ENCODE measurements around the gene SAMM50. TPM values are rescaled to one million over a fixed set of nuclear protein-coding genes. Genes with fewer than 3 reads are reported as not detected.

SAMM50 gene
- total RNA-seq, 1 donor from 2014 or later: 57.9 TPM

DNA sequence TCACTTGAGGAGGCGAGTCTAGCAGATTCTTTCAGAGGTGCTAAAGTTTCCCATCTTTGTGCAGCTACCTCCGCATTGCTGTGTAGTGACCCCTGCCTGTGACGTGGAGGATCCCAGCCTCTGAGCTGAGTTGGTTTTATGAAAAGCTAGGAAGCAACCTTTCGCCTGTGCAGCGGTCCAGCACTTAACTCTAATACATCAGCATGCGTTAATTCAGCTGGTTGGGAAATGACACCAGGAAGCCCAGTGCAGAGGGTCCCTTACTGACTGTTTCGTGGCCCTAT lies 8.9 kb upstream of the SAMM50 start:
- DNase-seq: peak; percentile 30

DNA sequence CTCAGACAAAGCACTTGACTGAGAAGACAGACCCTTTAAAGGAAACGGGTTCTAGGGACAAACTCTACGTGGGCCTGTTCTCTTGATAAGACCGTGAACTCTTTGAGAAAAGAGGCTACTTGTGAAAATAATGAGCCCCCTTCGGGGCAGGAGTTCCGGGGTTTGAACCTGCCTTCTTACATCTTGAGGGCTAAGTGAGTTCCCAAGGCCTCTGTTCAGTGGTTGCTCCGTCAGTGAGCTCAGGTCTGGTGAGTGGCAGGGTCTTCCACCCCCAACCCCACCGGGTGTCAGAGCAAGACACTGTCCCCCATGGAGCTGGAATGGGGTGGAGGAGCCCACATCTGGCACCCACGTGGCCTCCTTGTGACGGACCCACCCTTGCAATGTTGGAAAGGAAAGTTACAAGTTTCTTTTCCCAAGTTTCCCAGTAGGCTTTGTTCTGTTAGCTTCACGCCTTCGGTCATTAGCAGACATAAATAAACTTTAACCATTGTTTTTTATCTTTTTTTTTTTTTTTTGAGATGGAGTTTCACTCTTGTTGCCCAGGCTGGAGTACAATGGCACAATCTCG lies 6.3 kb upstream of the SAMM50 start:
- no peak for DNase-seq

DNA sequence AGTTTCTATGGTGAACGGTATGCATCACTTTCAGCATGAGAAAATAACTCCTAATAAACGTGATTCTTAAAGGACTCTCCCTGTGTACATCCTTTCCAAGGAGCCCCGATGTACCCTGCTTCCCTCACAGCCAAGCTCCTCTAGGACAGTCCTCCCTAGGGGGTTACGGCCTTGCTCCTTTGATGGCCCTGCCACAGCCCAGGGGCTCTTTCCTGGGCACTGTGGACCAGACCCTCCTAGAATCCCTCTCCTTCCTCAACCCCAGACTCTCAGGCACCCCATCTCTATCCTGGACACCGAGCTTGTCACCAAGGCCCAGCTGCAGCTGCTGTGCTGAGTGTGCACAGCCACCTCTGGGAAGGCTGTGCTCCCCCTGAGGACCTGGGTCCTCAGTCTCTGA lies 3.9 kb upstream of the SAMM50 start:
- DNase-seq: no peak

- DNase-seq: no peak
These were observed 3.3 kb upstream of the SAMM50 start for GRCh38 chr22:43951966-43952365.

DNA sequence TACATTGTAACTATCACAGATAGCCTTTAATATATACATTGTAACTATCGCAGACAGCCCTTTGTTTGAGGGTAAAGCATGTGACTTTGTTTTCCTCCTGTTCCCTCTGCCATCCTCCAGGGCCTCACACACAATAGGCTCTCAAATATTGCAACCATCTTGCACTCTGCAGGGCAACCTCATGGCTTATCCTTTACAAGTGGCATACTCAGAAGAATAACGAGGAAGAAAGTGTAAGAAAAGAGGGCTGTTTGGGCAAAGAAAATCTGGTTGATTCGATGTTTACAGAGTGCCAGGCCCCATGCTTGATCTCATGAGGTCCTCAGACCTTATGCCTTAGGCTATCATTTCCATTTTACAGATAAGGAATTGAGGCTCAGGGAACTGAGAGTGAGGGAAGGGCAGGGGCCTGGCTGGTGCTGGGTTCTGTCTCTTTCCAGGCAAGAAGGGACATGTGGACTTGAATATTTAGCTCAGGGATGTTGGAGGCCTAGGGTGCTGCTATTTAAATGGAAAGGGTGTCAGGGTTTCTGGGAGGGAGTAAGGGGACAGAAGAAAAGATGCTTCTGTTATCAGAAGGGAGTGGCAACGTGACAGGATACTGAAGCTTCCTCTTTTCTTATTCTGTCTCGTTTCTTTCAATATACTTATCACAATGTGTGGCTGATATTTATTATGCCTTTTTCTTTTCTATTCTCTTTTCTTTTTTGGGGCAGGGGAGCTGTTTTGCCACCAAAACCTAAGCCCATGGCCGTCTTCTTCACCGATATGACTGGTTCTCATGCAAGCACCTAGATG lies 1.1 kb upstream of the SAMM50 start:
- no peak for DNase-seq

GRCh38 chr22:43955883-43956782 lies 891 bp downstream of the SAMM50 start:
- DNase-seq: peak; percentile 5

- DNase-seq: peak; percentile 76
These were observed 1.7 kb downstream of the SAMM50 start for GRCh38 chr22:43956805-43957463.

- peak; percentile 22 for DNase-seq
These were observed 2.6 kb downstream of the SAMM50 start for GRCh38 chr22:43957871-43958270.

GRCh38 chr22:43964314-43964857 lies 9.1 kb downstream of the SAMM50 start:
- no peak for DNase-seq

GRCh38 chr22:43967069-43967468 lies 11.8 kb downstream of the SAMM50 start:
- no peak for DNase-seq

DNA sequence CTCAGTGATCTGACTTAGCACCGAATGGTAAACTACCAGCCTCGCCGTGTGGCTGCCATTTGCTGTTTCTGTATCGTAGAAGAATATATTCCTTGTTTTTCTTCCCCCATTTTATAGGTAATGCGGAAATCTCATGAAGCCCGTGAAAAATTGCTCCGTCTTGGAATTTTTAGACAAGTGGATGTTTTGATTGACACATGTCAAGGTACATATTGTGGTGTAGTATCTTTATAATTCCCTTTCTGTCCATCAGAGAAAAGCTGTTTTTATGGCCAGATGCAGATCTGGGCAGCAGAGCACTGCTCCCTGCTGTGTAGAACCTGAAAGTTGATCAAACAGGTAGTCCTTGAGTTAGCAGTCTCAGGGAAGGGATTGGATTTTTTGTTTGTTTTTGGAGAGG lies 13.4 kb downstream of the SAMM50 start:
- DNase-seq: no peak

DNA sequence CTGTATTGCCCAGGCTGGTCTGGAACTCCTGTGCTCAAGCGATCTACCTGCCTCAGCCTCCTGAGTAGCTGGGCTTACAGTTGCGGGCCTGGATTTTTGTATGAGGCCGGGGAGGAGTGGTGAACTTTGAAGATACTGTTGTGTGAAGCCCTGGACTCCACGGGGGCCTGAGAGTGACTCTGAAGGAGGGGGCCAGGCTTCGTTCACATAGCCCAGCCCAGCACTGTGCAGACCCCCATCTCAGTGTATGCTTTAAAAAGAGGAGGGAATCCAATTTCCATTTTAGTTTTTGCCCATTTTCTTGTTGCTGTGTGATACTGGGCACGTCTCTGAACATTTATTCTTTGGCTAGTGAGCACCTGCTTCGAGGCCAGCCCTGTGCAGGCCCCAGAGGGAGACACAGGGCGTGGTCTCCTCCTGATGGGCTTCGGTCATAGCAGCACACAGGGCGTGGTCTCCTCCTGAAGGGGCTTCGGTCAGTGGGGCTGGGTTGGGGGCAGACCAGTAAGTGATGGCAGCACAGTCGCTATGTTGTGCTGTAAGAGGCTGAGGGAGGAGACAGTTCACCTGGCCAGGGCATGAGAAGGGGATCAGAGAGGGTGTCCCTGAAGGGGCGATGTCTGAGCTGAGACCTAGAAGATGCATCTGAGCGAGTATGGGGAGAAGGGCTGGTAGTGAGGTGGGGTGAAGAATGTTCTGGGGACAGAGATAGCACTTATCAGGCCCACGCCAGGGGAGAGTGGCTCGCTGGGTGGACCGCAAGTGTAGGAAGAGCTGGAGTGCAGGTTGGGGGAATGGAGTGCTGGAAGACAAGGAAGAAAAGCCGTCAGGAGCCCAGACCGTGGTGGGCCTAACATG lies 14.0 kb downstream of the SAMM50 start:
- no peak for DNase-seq

DNA sequence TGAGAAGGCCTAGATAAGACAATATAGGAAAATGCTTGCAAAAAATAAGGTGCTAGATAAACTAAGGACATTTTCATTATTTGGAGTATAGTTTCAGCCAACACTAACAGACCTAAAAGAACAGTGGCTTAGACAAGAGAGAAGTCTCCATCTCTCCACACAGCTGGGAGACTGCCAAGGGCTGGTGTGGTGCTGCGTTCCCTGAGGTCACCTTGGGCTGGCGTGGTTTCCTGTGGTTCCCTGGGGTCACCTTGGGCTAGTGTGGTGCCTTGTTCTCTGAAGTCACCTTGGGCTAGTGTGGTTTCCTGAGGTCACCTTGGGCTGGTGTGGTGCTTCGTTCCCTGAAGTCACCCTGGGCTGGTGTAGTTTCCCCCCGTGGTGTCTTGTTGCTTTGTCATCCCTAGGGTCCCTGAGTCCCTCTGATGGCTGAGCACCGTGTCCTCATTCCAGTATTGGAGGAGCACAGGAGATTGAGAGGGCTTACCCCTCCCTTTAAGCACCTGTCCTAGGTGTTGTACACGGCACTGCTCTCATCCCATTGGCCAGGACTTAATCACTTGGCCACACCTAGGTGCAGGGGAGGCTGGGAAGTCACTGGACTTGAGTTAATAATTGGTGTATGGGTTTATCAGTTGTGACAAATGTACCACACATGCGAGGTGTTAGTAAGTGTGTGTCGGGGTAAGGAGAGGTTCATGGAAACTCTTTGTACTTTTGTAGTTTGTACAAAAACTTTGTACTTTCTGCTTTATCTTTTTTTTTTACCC lies 14.9 kb downstream of the SAMM50 start:
- DNase-seq: no peak

GRCh38 chr22:43971112-43971511 lies 15.9 kb downstream of the SAMM50 start:
- DNase-seq: no peak

DNA sequence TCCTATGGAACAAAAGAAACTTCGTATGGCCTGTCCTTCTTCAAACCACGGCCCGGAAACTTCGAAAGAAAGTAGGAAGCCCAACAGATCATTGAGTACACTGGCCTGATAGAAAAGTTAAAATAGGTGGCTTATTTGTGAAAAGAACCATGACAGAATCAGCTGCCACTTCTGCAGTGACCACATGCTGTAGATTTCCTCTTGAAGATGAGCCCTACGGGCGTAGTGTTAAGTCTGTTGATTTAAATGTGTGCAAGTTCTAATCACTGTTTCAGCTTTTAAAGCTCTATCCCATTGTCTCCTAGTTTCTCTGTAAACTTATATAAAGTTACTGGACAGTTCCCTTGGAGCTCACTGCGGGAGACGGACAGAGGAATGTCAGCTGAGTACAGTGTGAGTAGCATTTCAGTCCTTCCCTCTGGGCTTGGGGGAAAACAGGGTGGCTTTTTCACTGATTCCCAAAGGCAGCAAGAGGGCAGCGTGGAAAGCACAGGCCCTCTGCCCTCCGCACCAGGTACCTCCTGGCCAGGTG lies 17.8 kb downstream of the SAMM50 start:
- DNase-seq: no peak

- no peak for DNase-seq
These were observed 18.8 kb downstream of the SAMM50 start for GRCh38 chr22:43974028-43974545.

DNA sequence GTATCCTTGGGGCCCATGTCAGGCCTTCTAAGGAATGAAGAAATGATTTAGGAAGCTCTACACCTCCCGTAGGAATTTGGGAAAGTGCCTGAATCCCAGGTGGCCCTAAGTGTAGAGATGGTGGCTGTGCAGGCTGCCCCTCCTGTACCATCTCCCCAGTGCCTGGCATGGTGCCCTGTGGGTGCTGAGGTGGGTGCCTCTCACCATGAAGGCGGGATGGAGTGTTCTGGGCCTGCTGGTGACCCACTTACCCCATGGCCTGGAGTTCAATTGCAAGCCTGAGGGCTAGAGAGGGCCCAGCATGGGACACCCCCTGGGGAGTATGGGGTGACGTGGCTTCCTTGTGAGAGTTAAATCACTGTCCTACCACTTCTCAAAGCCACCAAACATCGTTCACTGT lies 19.8 kb downstream of the SAMM50 start:
- DNase-seq: no peak

DNA sequence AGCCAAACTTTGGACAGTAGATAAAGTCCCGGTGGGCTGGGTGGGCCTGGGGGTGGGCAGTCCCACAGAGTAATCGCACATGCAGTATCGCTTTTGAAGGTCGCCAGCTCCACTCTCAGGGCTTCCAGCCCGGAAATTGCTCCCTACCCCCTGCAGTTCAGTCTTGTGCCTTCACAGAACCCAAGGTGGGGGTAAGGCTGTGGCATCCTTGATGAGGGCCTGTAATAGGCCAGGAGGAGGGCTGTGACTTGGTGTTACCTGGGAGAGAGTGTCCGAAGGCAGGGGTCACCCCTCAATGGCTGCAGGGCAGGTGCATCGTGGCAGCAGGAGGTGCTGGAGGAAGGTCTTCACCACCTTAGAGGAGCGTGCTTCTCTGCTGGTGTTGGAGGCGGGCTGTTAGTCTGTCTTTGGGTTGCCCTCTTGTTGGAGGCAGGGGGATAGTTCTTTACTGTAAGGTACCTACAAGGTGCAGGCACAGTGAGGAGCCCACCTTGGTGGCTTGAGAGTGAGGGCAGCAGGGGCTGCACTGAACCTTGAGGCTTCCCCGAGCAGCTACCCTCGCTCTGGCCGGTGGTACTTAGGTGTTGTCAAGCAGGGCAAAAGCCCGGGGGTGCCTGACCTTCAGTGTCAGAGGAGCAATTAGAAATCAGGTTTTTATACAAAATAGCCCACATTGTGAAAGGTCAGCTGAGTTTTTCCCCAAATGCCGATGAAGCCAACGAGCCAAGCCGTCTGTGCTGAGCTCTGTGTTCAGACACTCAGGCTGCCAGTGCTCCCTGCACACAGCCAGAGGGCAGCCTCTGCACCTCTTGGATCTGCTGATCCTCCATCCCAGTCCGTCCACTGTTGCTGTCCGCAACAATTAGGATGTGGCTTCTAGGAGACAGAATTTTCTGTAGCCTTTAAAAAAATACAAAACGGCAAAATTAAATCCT lies 21.9 kb downstream of the SAMM50 start:
- no peak for DNase-seq

- no peak for DNase-seq
These were observed 23.3 kb downstream of the SAMM50 start for GRCh38 chr22:43978558-43978957.

Measured in dermis blood vessel endothelial cell (primary cell).